IMR-90 (cell line): ENCODE data around the gene DNAJB12.

Experiments used
- BHLHE40 ChIP-seq: fragments of 150-350 bp; IDR thresholded peaks from 2 replicates; pipeline ENCODE4 v1.6.1; 2016; ENCODE audit warnings: mild to moderate bottlenecking, low read depth, low read length
- CEBPB ChIP-seq: IDR thresholded peaks from 2 replicates; pipeline ENCODE4 v1.6.1; 2012; ENCODE audit warnings: low read depth, low read length, improper control_type of control experiment
- CTCF ChIP-seq: conservative IDR thresholded peaks from 2 replicates; pipeline ENCODE4 v1.5.1; 2012; ENCODE audit warnings: mild to moderate bottlenecking, low read depth, low read length, improper control_type of control experiment
- MAFK ChIP-seq: IDR thresholded peaks from 2 replicates; pipeline ENCODE4 v1.6.1; 2012; ENCODE audit warnings: low read depth, low read length, improper control_type of control experiment
- MXI1 ChIP-seq: IDR thresholded peaks from 2 replicates; pipeline ENCODE4 v1.6.1; 2012; ENCODE audit warnings: low read depth, mild to moderate bottlenecking, low read length, moderate library complexity, borderline replicate concordance
- NFE2L2 ChIP-seq: fragments of 150-350 bp; IDR thresholded peaks from 2 replicates; pipeline ENCODE4 v1.6.1; 2016; ENCODE audit warnings: low read depth, mild to moderate bottlenecking, low read length
- POLR2A ChIP-seq: IDR thresholded peaks from 2 replicates; pipeline ENCODE4 v1.6.1; 2012; ENCODE audit warnings: mild to moderate bottlenecking, low read depth, low read length
- RAD21 ChIP-seq: IDR thresholded peaks from 2 replicates; pipeline ENCODE4 v1.6.1; 2012; ENCODE audit warnings: low read length, improper control_type of control experiment
- RCOR1 ChIP-seq: IDR thresholded peaks from 2 replicates; pipeline ENCODE4 v1.6.1; 2012; ENCODE audit warnings: mild to moderate bottlenecking, low read length, improper control_type of control experiment; ENCODE audit not compliant: insufficient replicate concordance
- RFX5 ChIP-seq: IDR thresholded peaks from 2 replicates; pipeline ENCODE4 v1.8.0; 2012; ENCODE audit warnings: low read depth, mild to moderate bottlenecking, low read length, moderate library complexity
- SMC3 ChIP-seq: fragments of 150-350 bp; IDR thresholded peaks from 2 replicates; pipeline ENCODE4 v1.6.1; 2016; ENCODE audit warnings: low read depth, mild to moderate bottlenecking, antibody characterized with exemption, low read length, moderate library complexity
- TF ChIP-seq, protein P1 (sequence below): fragments of 150-350 bp; IDR thresholded peaks from 2 replicates; pipeline ENCODE4 v1.6.1; 2016; ENCODE audit warnings: low read depth, mild to moderate bottlenecking, low read length, moderate library complexity, borderline replicate concordance

DNA sequence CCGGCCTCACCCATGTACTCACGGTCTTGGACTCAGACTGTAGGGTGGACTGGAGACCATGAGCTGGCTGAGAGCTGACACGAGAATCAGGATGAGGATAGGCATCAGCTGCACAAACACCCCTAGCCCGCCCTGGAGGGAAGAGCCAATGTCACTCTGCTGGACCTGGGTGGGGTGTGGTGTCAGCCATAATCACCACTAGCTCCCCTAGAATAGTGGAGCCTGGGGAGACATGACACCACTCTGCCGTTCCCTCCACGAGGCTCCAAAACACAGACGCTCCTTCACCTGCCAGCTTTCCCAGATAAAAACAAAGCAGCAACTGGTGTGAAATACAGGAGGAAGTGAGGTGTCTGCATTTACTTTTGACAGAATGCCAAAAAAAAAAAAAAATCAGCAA lies 16.5 kb downstream of the DNAJB12 start:
- TF ChIP-seq POLR2A (no peak), BHLHE40 (no peak), CEBPB (no peak), CTCF (no peak), RFX5 (no peak), SMC3 (no peak), MXI1 (no peak), MAFK (no peak), RAD21 (no peak), RCOR1 (no peak), NFE2L2 (no peak)
- TF ChIP-seq, protein P1, sequence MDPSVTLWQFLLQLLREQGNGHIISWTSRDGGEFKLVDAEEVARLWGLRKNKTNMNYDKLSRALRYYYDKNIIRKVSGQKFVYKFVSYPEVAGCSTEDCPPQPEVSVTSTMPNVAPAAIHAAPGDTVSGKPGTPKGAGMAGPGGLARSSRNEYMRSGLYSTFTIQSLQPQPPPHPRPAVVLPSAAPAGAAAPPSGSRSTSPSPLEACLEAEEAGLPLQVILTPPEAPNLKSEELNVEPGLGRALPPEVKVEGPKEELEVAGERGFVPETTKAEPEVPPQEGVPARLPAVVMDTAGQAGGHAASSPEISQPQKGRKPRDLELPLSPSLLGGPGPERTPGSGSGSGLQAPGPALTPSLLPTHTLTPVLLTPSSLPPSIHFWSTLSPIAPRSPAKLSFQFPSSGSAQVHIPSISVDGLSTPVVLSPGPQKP, result no peak
